Caco-2 (cell line): ENCODE data around the gene UPK1A. TPM values are rescaled to one million over a fixed set of nuclear protein-coding genes. Genes with fewer than 3 reads are reported as not detected.

Experiments used
- BruUV-seq: library from RNA; stranded (reverse); fragments of 400-500 nt; replicated peaks from 2 replicates; lab custom pipeline; 2021; lab: Mats Ljungman, UMichigan
- CTCF ChIA-PET: fragments of 300-600 bp; sonication (Branson Sonifier 250); formaldehyde crosslinking; loops from one replicate; lab custom pipeline; 2022; ENCODE audit warnings: antibody characterized with exemption; lab: Charles Lee
- POLR2A ChIA-PET: fragments of 300-600 bp; sonication (Branson Sonifier 250); formaldehyde crosslinking; loops from one replicate; lab custom pipeline; 2022; ENCODE audit warnings: antibody characterized with exemption; lab: Charles Lee
- DNase-seq, 2 experiments: peaks; one replicate each; pipeline versions ENCODE4 v3.0.0 to v3.0.0-alpha.2; 2020 to 2022
- H3K27me3 ChIP-seq: replicated peaks from 2 replicates; pipeline ENCODE4 v1.6.0; 2011; ENCODE audit warnings: low read length; ENCODE audit not compliant: control insufficient read depth, insufficient read depth
- H3K36me3 ChIP-seq: 2 replicates; pipeline ENCODE4 v1.5.1; 2011; ENCODE audit warnings: low read length; ENCODE audit not compliant: control insufficient read depth, insufficient read depth
- H3K4me1 ChIP-seq: fragments of 250-450 bp; sonication (Bioruptor Pico); 2 replicates; pipeline ENCODE4 v1.5.1; 2020; ENCODE audit warnings: mild to moderate bottlenecking
- H3K4me3 ChIP-seq: 2 replicates; pipeline ENCODE4 v1.5.1; 2011; ENCODE audit warnings: low read depth, mild to moderate bottlenecking, control low read depth, low read length
- H3K9me3 ChIP-seq: fragments of 250-450 bp; sonication (Bioruptor Pico); 2 replicates; pipeline ENCODE4 v1.5.1; 2020; ENCODE audit warnings: mild to moderate bottlenecking, moderate library complexity
- H3K27ac Mint-ChIP-seq: one replicate; pipeline ENCODE4 v1.8.0; 2022; ENCODE audit warnings: mixed read lengths; ENCODE audit not compliant: unreplicated experiment
- H3K27me3 Mint-ChIP-seq: one replicate; pipeline ENCODE4 v1.8.0; 2022; ENCODE audit warnings: mixed read lengths; ENCODE audit not compliant: insufficient read depth, unreplicated experiment
- H3K36me3 Mint-ChIP-seq: one replicate; pipeline ENCODE4 v1.8.0; 2022; ENCODE audit warnings: mild to moderate bottlenecking, mixed read lengths; ENCODE audit not compliant: insufficient read depth, unreplicated experiment
- H3K4me1 Mint-ChIP-seq: one replicate; pipeline ENCODE4 v1.8.0; 2022; ENCODE audit warnings: low read depth, mixed read lengths; ENCODE audit not compliant: unreplicated experiment
- H3K4me3 Mint-ChIP-seq: one replicate; pipeline ENCODE4 v1.8.0; 2022; ENCODE audit warnings: mild to moderate bottlenecking, moderate library complexity, mixed read lengths; ENCODE audit not compliant: unreplicated experiment
- H3K9me3 Mint-ChIP-seq: one replicate; pipeline ENCODE4 v1.8.0; 2022; ENCODE audit warnings: mixed read lengths; ENCODE audit not compliant: unreplicated experiment
- CTCF ChIP-seq, 2 experiments: fragments of 200-600 bp in 1 of 2; IDR thresholded peaks; 1 replicate in 1 of 2; 2 replicates in 1 of 2; pipeline versions ENCODE4 v1.5.1 to v1.8.0; 2011 to 2022; ENCODE audit warnings: antibody characterized with exemption in 1 of 2, control low read depth in 1 of 2, inconsistent platforms in 1 of 2, low read depth in 1 of 2, low read length in 1 of 2, mild to moderate bottlenecking in 1 of 2, moderate library complexity in 1 of 2; ENCODE audit not compliant: insufficient read depth in 1 of 2, severe bottlenecking in 1 of 2, unreplicated experiment in 1 of 2
- intact Hi-C: fragments of 100-400 bp; cut with micrococcal nuclease; formaldehyde crosslinking; loops from one replicate; pipeline ENCODE4 v1.10.0; 2022; ENCODE audit not compliant: unreplicated experiment
- total RNA-seq: library from RNA; stranded (reverse); gene quantifications from 2 replicates; pipeline ENCODE4 v1.2.3, GENCODE V29; 2022

UPK1A gene
- total RNA-seq, 1 experiment from 2014 or later: not detected

GRCh38 chr19:35641515-35642151 is 24.7 kb upstream of the UPK1A start, which contains the start of gene ETV2:
ETV2 (plus strand) TSS chr19:35641745; CDS start chr19:35642461, 716 bp downstream.
- Mint-ChIP-seq H3K4me1 (peaks cover 12% of the 10 kb centered on the region), H3K36me3 (peaks cover 32% of the 10 kb centered on the region), H3K9me3 (no peaks in the 10 kb centered on the region), H3K4me3 (peak within 1 kb of the TSS; percentile 74), H3K27ac (peak within 1 kb of the TSS; percentile 36), H3K27me3 (no peaks in the 10 kb centered on the region)
- DNase-seq: no peak
- no TSS peak for BruUV-seq
- Histone ChIP-seq H3K4me3 (peak within 1 kb of the TSS; percentile 80), H3K27me3 (no peaks in the 10 kb centered on the region), H3K9me3 (no peaks in the 10 kb centered on the region), H3K36me3 (no peaks in the 10 kb centered on the region), H3K4me1 (peaks cover 26% of the 10 kb centered on the region)
- ChIA-PET POLR2A (no interaction called here), CTCF (no interaction called here)
- no peak for TF ChIP-seq CTCF (IDR thresholded peaks at IDR 0.05; ENCODE audit: insufficient read depth in 1 of 2, low read depth in 1 of 2, low read length in 1 of 2, severe bottlenecking in 1 of 2, unreplicated experiment in 1 of 2)
- intact Hi-C loops: loop anchor here (5.0 kb wide), 1 partner anchor 94 kb away; the partner anchor contains the start of gene TMEM147

- Mint-ChIP-seq H3K4me1 (peaks cover 12% of the 10 kb centered on the region), H3K36me3 (peaks cover 30% of the 10 kb centered on the region), H3K4me3 (peak overlapping the region; percentile 74), H3K27me3 (no peaks in the 10 kb centered on the region), H3K27ac (peak overlapping the region; percentile 36), H3K9me3 (no peaks in the 10 kb centered on the region)
- POLR2A ChIA-PET: no interaction called here
- BruUV-seq: no TSS peak
- no peak for TF ChIP-seq CTCF (IDR thresholded peaks at IDR 0.05; ENCODE audit: insufficient read depth in 1 of 2, low read depth in 1 of 2, low read length in 1 of 2, severe bottlenecking in 1 of 2, unreplicated experiment in 1 of 2)
- CTCF ChIA-PET: interaction anchor here (0.6 to 1.4 kb wide), 3 partner anchors 41 to 132 kb away, joined by 3 to 5 read pairs (median 4); no protein-coding TSS in a partner anchor
- no peak for DNase-seq
- H3K4me1 ChIP-seq: peaks cover 26% of the 10 kb centered on the region
- intact Hi-C loops: loop anchor here (5.0 kb wide), 1 partner anchor 95 kb away; the partner anchor contains the start of gene TMEM147
- no peaks in the 10 kb centered on the region for H3K9me3 ChIP-seq
- H3K36me3 ChIP-seq: no peaks in the 10 kb centered on the region
- no peaks in the 10 kb centered on the region for H3K27me3 ChIP-seq
- peak overlapping the region; percentile 80 for H3K4me3 ChIP-seq
These were observed 24.0 kb upstream of the UPK1A start for GRCh38 chr19:35642312-35642711.

- POLR2A ChIA-PET: interaction anchor here (1.1 kb wide), 1 partner anchor 18 kb away, joined by 3 read pairs; no protein-coding TSS in a partner anchor
- no peaks in the 10 kb centered on the region for H3K9me3 Mint-ChIP-seq
- BruUV-seq: TSS peak; percentile 2
These were observed 23.5 kb upstream of the UPK1A start for GRCh38 chr19:35642798-35643254.

More at GRCh38 chr19:35642798-35643254, 23.5 kb upstream of the UPK1A start:
- Mint-ChIP-seq H3K27me3 (no peaks in the 10 kb centered on the region), H3K4me3 (peak overlapping the region; percentile 74), H3K36me3 (peaks cover 28% of the 10 kb centered on the region), H3K27ac (peak overlapping the region; percentile 36), H3K4me1 (peaks cover 12% of the 10 kb centered on the region)
- H3K4me3 ChIP-seq: peak overlapping the region; percentile 80
- TF ChIP-seq CTCF (IDR thresholded peaks at IDR 0.05; ENCODE audit: insufficient read depth in 1 of 2, low read depth in 1 of 2, low read length in 1 of 2, severe bottlenecking in 1 of 2, unreplicated experiment in 1 of 2): no peak
- intact Hi-C loops: loop anchor here (1.0 to 5.0 kb wide), 2 partner anchors 15 to 96 kb away; partner anchors contain the start of gene TMEM147
- H3K36me3 ChIP-seq: no peaks in the 10 kb centered on the region
- H3K27me3 ChIP-seq: no peaks in the 10 kb centered on the region
- no peak for DNase-seq
- CTCF ChIA-PET: interaction anchor here (0.6 to 1.4 kb wide), 3 partner anchors 42 to 132 kb away, joined by 3 to 5 read pairs (median 4); no protein-coding TSS in a partner anchor
- no peaks in the 10 kb centered on the region for H3K9me3 ChIP-seq
- H3K4me1 ChIP-seq: peaks cover 26% of the 10 kb centered on the region
